A549 (cell line): Measurements from ENCODE around the gene SUSD3. TPM values are rescaled to one million over a fixed set of nuclear protein-coding genes. Genes with fewer than 3 reads are reported as not detected.
"Not testable (repeated sequence)": the region's sequence is repeated elsewhere in the genome, so short reads cannot be mapped to it uniquely, and the experiment has no call there.

Experiments used
- ATAC-seq, 2 experiments: fragments of 200-7000 bp in 1 of 2; fragments of >200 bp in 1 of 2; cut with Nextera tagmentation in 1 of 2; cut with Tn5 transposase in 1 of 2; 3 replicates each; pipeline versions ENCODE4 v1.8.0 to v1.9.1; 2018 to 2020; ENCODE audit warnings: mild to moderate bottlenecking in 1 of 2, moderate library complexity in 1 of 2
- CTCF ChIA-PET: fragments of 300-600 bp; sonication (Branson Sonifier 250); formaldehyde crosslinking; extraction: SDS; loops from one replicate; lab custom pipeline; 2021; ENCODE audit warnings: antibody characterized with exemption, inconsistent platforms; lab: Yijun Ruan, JAX
- POLR2A ChIA-PET: fragments of 350-600 bp; formaldehyde crosslinking; extraction: SDS; loops from one replicate; lab custom pipeline; 2021; ENCODE audit warnings: antibody characterized with exemption, inconsistent platforms; lab: Yijun Ruan, JAX
- DNase-seq, 2 experiments: peaks; one replicate each; pipeline versions ENCODE4 v3.0.0 to v3.0.0-alpha.2; 2011 to 2016; ENCODE audit warnings: low read depth in 1 of 2, low spot score in 1 of 2
- FAIRE-seq: peaks from 2 replicates; lab custom pipeline; 2011; peaks lifted over from hg19 to GRCh38; lab: Jason Lieb, UNC
- H3K27ac ChIP-seq, 2 experiments: fragments of >200 bp; sonication (Bioruptor Twin); formaldehyde crosslinking; 3 replicates each; pipeline ENCODE4 v1.5.1; 2016 to 2017
- H3K4me1 ChIP-seq: fragments of >200 bp; sonication (Bioruptor Twin); formaldehyde crosslinking; 3 replicates; pipeline ENCODE4 v1.6.1; 2016
- H3K4me2 ChIP-seq: fragments of >200 bp; sonication (Bioruptor Twin); formaldehyde crosslinking; 3 replicates; pipeline ENCODE4 v1.6.1; 2016
- H3K4me3 ChIP-seq: fragments of >200 bp; sonication (Bioruptor Twin); formaldehyde crosslinking; 3 replicates; pipeline ENCODE4 v1.5.1; 2016
- H3K9me3 ChIP-seq: fragments of >200 bp; sonication (Bioruptor Twin); formaldehyde crosslinking; 3 replicates; pipeline ENCODE4 v1.6.1; 2016
- ATOH8 ChIP-seq: fragments of 250-450 bp; sonication (Bioruptor Pico); IDR thresholded peaks from 2 replicates; pipeline ENCODE4 v1.5.0; 2020; ENCODE audit warnings: low read depth, mild to moderate bottlenecking, moderate library complexity
- CEBPB ChIP-seq, 2 experiments: fragments of >200 bp in 1 of 2; sonication (Bioruptor Twin) in 1 of 2; formaldehyde crosslinking in 1 of 2; IDR thresholded peaks; 2 replicates each; pipeline ENCODE4 v1.6.1; 2012 to 2016
- CTCF ChIP-seq: fragments of >200 bp; sonication (Bioruptor Twin); formaldehyde crosslinking; IDR thresholded peaks from 3 replicates; pipeline ENCODE4 v1.5.1; 2016
- FOSL2 ChIP-seq, 2 experiments: fragments of 450-650 bp in 1 of 2; fragments of >200 bp in 1 of 2; sonication (Bioruptor Twin) in 1 of 2; formaldehyde crosslinking; IDR thresholded peaks; 2 replicates each; pipeline versions ENCODE4 v1.5.0 to v1.6.1; 2016 to 2020; ENCODE audit warnings: mild to moderate bottlenecking in 1 of 2, moderate library complexity in 1 of 2
- GATA3 ChIP-seq: IDR thresholded peaks from 2 replicates; pipeline ENCODE4 v1.6.1; 2012; ENCODE audit warnings: borderline replicate concordance
- HDAC2 ChIP-seq: fragments of 200-600 bp; sonication (generic); IDR thresholded peaks from 2 replicates; pipeline ENCODE4 v1.6.1; 2016
- JUNB ChIP-seq: fragments of >200 bp; sonication (Bioruptor Twin); formaldehyde crosslinking; IDR thresholded peaks from 2 replicates; pipeline ENCODE4 v1.6.1; 2016
- MAFK ChIP-seq: fragments of 450-650 bp; IDR thresholded peaks from 2 replicates; pipeline ENCODE4 v1.6.1; 2014; ENCODE audit not compliant: partially characterized antibody
- MAX ChIP-seq: IDR thresholded peaks from 2 replicates; pipeline ENCODE4 v1.6.1; 2012
- MAZ ChIP-seq: fragments of 150-350 bp; IDR thresholded peaks from 2 replicates; pipeline ENCODE4 v1.6.1; 2014; ENCODE audit warnings: antibody characterized with exemption, low read depth, low read length, borderline replicate concordance
- MYC ChIP-seq: IDR thresholded peaks from 2 replicates; pipeline ENCODE4 v1.6.1; 2012; ENCODE audit warnings: mild to moderate bottlenecking, inconsistent platforms, low read length, improper control_type of control experiment, borderline replicate concordance
- NFE2L2 ChIP-seq: fragments of 150-350 bp; conservative IDR thresholded peaks from 2 replicates; pipeline ENCODE4 v1.6.1; 2014; ENCODE audit warnings: low read length
- NPAS2 ChIP-seq: fragments of 250-450 bp; sonication (Bioruptor Pico); IDR thresholded peaks from 2 replicates; pipeline ENCODE4 v1.8.0; 2022; ENCODE audit warnings: mild to moderate bottlenecking, moderate library complexity, borderline replicate concordance
- NR3C1 ChIP-seq: fragments of >200 bp; sonication (Bioruptor Twin); formaldehyde crosslinking; IDR thresholded peaks from 3 replicates; pipeline ENCODE4 v1.6.1; 2017
- PHF8 ChIP-seq: fragments of 200-600 bp; sonication (generic); IDR thresholded peaks from 2 replicates; pipeline ENCODE4 v1.6.1; 2016; ENCODE audit warnings: low read depth, mild to moderate bottlenecking, antibody characterized with exemption, moderate library complexity, borderline replicate concordance
- POLR2A ChIP-seq: IDR thresholded peaks from 2 replicates; pipeline ENCODE4 v1.6.1; 2012; ENCODE audit warnings: mild to moderate bottlenecking, low read length
- POLR2AphosphoS2 ChIP-seq: conservative IDR thresholded peaks from 2 replicates; pipeline ENCODE4 v1.6.1; 2012; ENCODE audit warnings: low read length, improper control_type of control experiment, inconsistent platforms
- RAD21 ChIP-seq, 2 experiments: fragments of >200 bp in 1 of 2; sonication (Bioruptor Twin) in 1 of 2; formaldehyde crosslinking in 1 of 2; IDR thresholded peaks in 1 of 2; conservative IDR thresholded peaks in 1 of 2; 2 replicates in 1 of 2; 3 replicates in 1 of 2; pipeline ENCODE4 v1.6.1; 2012 to 2018; ENCODE audit warnings: inconsistent platforms in 1 of 2
- RCOR1 ChIP-seq: fragments of 150-350 bp; IDR thresholded peaks from 2 replicates; pipeline ENCODE4 v1.6.1; 2014; ENCODE audit warnings: antibody characterized with exemption, low read length, low read depth
- ZC3H11A ChIP-seq: fragments of 450-650 bp; IDR thresholded peaks from 2 replicates; pipeline ENCODE4 v1.6.1; 2014; ENCODE audit warnings: antibody characterized with exemption, mild to moderate bottlenecking
- ZNF302 ChIP-seq: fragments of 250-450 bp; sonication (Bioruptor Pico); IDR thresholded peaks from 2 replicates; pipeline ENCODE4 v1.9.0; 2021; ENCODE audit warnings: inconsistent platforms, mild to moderate bottlenecking, moderate library complexity
- WGBS: methylation state at CpG from one replicate; pipeline ENCODE4 v1.1.6; 2017; ENCODE audit errors: missing lambda C conversion rate; 5-methylcytosine and 5-hydroxymethylcytosine counted together
- polyA plus RNA-seq, 4 experiments: library from polyadenylated mRNA; depleted of rRNA in 3 of 4; stranded (reverse); fragments of >200 nt; fragmentation: RNase III in 1 of 4; extraction: RNeasy Plus Mini Kit Qiagen cat#74134 plus additional on column Dnase treatment in 1 of 4; gene quantifications; 2 replicates in 3 of 4; 3 replicates in 1 of 4; pipeline ENCODE4 v1.2.3, GENCODE V29; 2011 to 2017

The SUSD3 gene
- polyA plus RNA-seq, 2 of the 4 experiments (the other 2 are of a cell fraction): 0.27 to 0.34 TPM

- Histone ChIP-seq H3K4me2 (peak overlapping the region; percentile 95; the same call in 1 of the 3 replicates), H3K4me3 (no peak overlapping the region), H3K27ac (peak overlapping the region in 1 of 2 experiments; percentile 99; a peak in 4 of 6 replicates), H3K9me3 (peaks cover 14% of the 10 kb centered on the region; the same call in 2 of the 3 replicates), H3K4me1 (peaks cover 30% of the 10 kb centered on the region)
- POLR2A ChIA-PET: no interaction called here
- FAIRE-seq: no peak
- WGBS: 95% methylated on average over 11 of the region's 16 CpGs
- no peak for TF ChIP-seq CTCF
- no peak for TF ChIP-seq JUNB
- ATAC-seq: no peak
- no peak for DNase-seq
- CTCF ChIA-PET: interaction anchor here (1.0 to 4.4 kb wide), 4 partner anchors 8 to 203 kb away, joined by 3 to 47 read pairs (median 4); no protein-coding TSS in a partner anchor
Observed at GRCh38 chr9:93099551-93100275, 41.2 kb downstream of the SUSD3 start.

- Histone ChIP-seq H3K4me1 (peaks cover 25% of the 10 kb centered on the region), H3K4me2 (no peak overlapping the region), H3K4me3 (no peak overlapping the region), H3K9me3 (peaks cover 15% of the 10 kb centered on the region; the same call in 2 of the 3 replicates), H3K27ac (no peak overlapping the region)
- WGBS: 95% methylated on average over 8 of the region's 8 CpGs
- no peak for FAIRE-seq
- no peak for DNase-seq
- TF ChIP-seq POLR2A (no peak), PHF8 (no peak), RCOR1 (no peak), ZC3H11A (no peak), POLR2AphosphoS2 (no peak), HDAC2 (no peak), MAFK (no peak), ATOH8 (CRISPR knock-in tag) (no peak), GATA3 (no peak), MYC (no peak), NPAS2 (CRISPR knock-in tag) (no peak), MAZ (no peak), MAX (no peak), CTCF (no peak), CEBPB (IDR thresholded peaks at IDR 0.05) (no peak), NR3C1 (no peak), FOSL2 (IDR thresholded peaks at IDR 0.05) (no peak), FOSL2 (CRISPR knock-in tag; IDR thresholded peaks at IDR 0.05) (no peak), NFE2L2 (no peak), ZNF302 (CRISPR knock-in tag) (no peak), RAD21 (conservative IDR thresholded peaks at IDR 0.05 in 1 of 2, IDR thresholded peaks at IDR 0.05 in 1 of 2) (no peak)
- ChIA-PET POLR2A (no interaction called here), CTCF (interaction anchor here (4.4 kb wide), 1 partner anchor 8 kb away, joined by 47 read pairs; no protein-coding TSS in a partner anchor)
- no peak for ATAC-seq
Observed at GRCh38 chr9:93100276-93100636, 41.8 kb downstream of the SUSD3 start.

- H3K4me2 ChIP-seq, ATAC-seq, DNase-seq, H3K4me3 ChIP-seq, POLR2A ChIA-PET, H3K27ac ChIP-seq, FAIRE-seq: not testable (repeated sequence)
- CTCF ChIA-PET: interaction anchor here (1.1 kb wide), 1 partner anchor 98 kb away, joined by 3 read pairs; no protein-coding TSS in a partner anchor
- Histone ChIP-seq H3K4me1 (peaks cover 25% of the 10 kb centered on the region), H3K9me3 (peaks cover 15% of the 10 kb centered on the region; the same call in 2 of the 3 replicates)
- WGBS: 89% methylated on average over 11 of the region's 11 CpGs
Observed at GRCh38 chr9:93101086-93101485, 42.6 kb downstream of the SUSD3 start.
